Lower leg skin (tissue), 4 donors: ENCODE results near the gene ABL1. TPM values are rescaled to one million over a fixed set of nuclear protein-coding genes. Genes with fewer than 3 reads are reported as not detected.

Experiments used
- DNase-seq, 2 donors: peaks; one replicate each; pipeline ENCODE4 v3.0.0-alpha.2; 2019; ENCODE audit warnings: low spot score in 2 of 2
- H3K4me3 ChIP-seq: fragments of 200-600 bp; sonication (generic); 2 replicates; pipeline ENCODE4 v1.5.1; 2017; ENCODE audit warnings: mild to moderate bottlenecking, low read depth; ENCODE audit not compliant: poor library complexity, severe bottlenecking
- CTCF ChIP-seq, 3 donors: fragments of 450-650 bp; IDR thresholded peaks; one replicate each; pipeline ENCODE4 v1.5.1; 2016; ENCODE audit warnings: antibody characterized with exemption in 3 of 3, mild to moderate bottlenecking in 3 of 3, moderate library complexity in 2 of 3
- POLR2A ChIP-seq, 2 donors: fragments of 450-650 bp; IDR thresholded peaks; one replicate each; pipeline ENCODE4 v1.6.1; 2016 to 2017; ENCODE audit warnings: antibody characterized with exemption in 2 of 2, mild to moderate bottlenecking in 1 of 2, moderate library complexity in 1 of 2
- WGBS, 2 donors: methylation state at CpG; one replicate each; pipeline ENCODE4 v1.1.5; 2018; 5-methylcytosine and 5-hydroxymethylcytosine counted together
- intact Hi-C: fragments of 100-400 bp; cut with DNase I; formaldehyde crosslinking; loops from one replicate; pipeline ENCODE4 v1.15.0; 2023; ENCODE audit warnings: low total_unique reads
- total RNA-seq, 4 donors: library from RNA; depleted of rRNA; stranded (reverse); fragments of >200 nt; gene quantifications; one replicate each; pipeline ENCODE4 v1.1.0, GENCODE V29; 2016

The ABL1 gene
- total RNA-seq, 4 donors from 2014 or later: 21.2 to 47.2 (median 34.3) TPM

- no peak overlapping the region for H3K4me3 ChIP-seq
- intact Hi-C loops: no loop called here
- 91 to 94% methylated on average over 15 to 16 of the region's 16 CpGs for WGBS, 2 donors
- DNase-seq: no peak
- TF ChIP-seq POLR2A (IDR thresholded peaks at IDR 0.05) (no peak), CTCF (IDR thresholded peaks at IDR 0.05) (no peak)
These were observed 45.7 kb downstream of the ABL1 start for GRCh38 chr9:130880599-130881220.

GRCh38 chr9:130881516-130881915, 46.5 kb downstream of the ABL1 start:
- 90 to 92% methylated on average over 6 of the region's 6 CpGs for WGBS, 2 donors
- no peak for DNase-seq
- no peak overlapping the region for H3K4me3 ChIP-seq
- intact Hi-C loops: no loop called here
- TF ChIP-seq POLR2A (IDR thresholded peaks at IDR 0.05) (no peak), CTCF (IDR thresholded peaks at IDR 0.05) (no peak)

- DNase-seq: no peak
- TF ChIP-seq POLR2A (IDR thresholded peaks at IDR 0.05) (no peak), CTCF (IDR thresholded peaks at IDR 0.05) (no peak)
- 83 to 87% methylated on average over 15 of the region's 15 CpGs for WGBS, 2 donors
- intact Hi-C loops: no loop called here
- no peak overlapping the region for H3K4me3 ChIP-seq
These were observed 47.7 kb downstream of the ABL1 start for GRCh38 chr9:130882696-130883225.

GRCh38 chr9:130883479-130883878, 48.4 kb downstream of the ABL1 start:
- TF ChIP-seq CTCF (IDR thresholded peaks at IDR 0.05): no peak
- no peak for TF ChIP-seq POLR2A (IDR thresholded peaks at IDR 0.05)
- H3K4me3 ChIP-seq: no peak overlapping the region
- no peak for DNase-seq
- WGBS, 2 donors: 89 to 94% methylated on average over 5 of the region's 5 CpGs
- intact Hi-C loops: no loop called here

- TF ChIP-seq POLR2A (IDR thresholded peaks at IDR 0.05) (no peak), CTCF (IDR thresholded peaks at IDR 0.05) (no peak)
- DNase-seq: no peak
- WGBS, 2 donors: 88 to 90% methylated on average over 14 to 22 of the region's 25 CpGs
- H3K4me3 ChIP-seq: no peak overlapping the region
- intact Hi-C loops: no loop called here
These were observed 49.1 kb downstream of the ABL1 start for GRCh38 chr9:130884111-130884531.
